Femur (tissue), 1 donor: ENCODE results near the gene CHRM1.
"Not testable (repeated sequence)": the region's sequence is repeated elsewhere in the genome, so short reads cannot be mapped to it uniquely, and the experiment has no call there.

ENCODE experiments used
- DNase-seq: peaks from one replicate; pipeline ENCODE4 v3.0.0-alpha.2; 2017

Gene CHRM1

GRCh38 chr11:62921201-62921572 lies at the start of gene CHRM1:
Gene CHRM1 (minus strand): TSS chr11:62921363. CDS start chr11:62911100, 10,263 bp downstream.
- DNase-seq, result no peak

- DNase-seq, result no peak
These were observed 44.4 kb upstream of the CHRM1 start for GRCh38 chr11:62965574-62965973.

GRCh38 chr11:62962391-62962790 lies 41.2 kb upstream of the CHRM1 start:
- no peak for DNase-seq

GRCh38 chr11:62961017-62961570 lies 39.9 kb upstream of the CHRM1 start:
- no peak for DNase-seq

GRCh38 chr11:62959422-62959980 lies 38.3 kb upstream of the CHRM1 start:
- DNase-seq, result no peak

- DNase-seq, result peak; percentile 82
These were observed 37.6 kb upstream of the CHRM1 start for GRCh38 chr11:62958547-62959421.

GRCh38 chr11:62957147-62957546 lies 36.0 kb upstream of the CHRM1 start:
- DNase-seq, result no peak

GRCh38 chr11:62954478-62954877 lies 33.3 kb upstream of the CHRM1 start:
- DNase-seq, result no peak

GRCh38 chr11:62953811-62954210 lies 32.6 kb upstream of the CHRM1 start:
- no peak for DNase-seq

GRCh38 chr11:62948765-62949320 lies 27.7 kb upstream of the CHRM1 start:
- DNase-seq, result no peak

GRCh38 chr11:62945538-62945937 lies 24.4 kb upstream of the CHRM1 start:
- not testable (repeated sequence) for DNase-seq

- DNase-seq, result not testable (repeated sequence)
These were observed 16.4 kb upstream of the CHRM1 start for GRCh38 chr11:62937528-62937927.

GRCh38 chr11:62934496-62934785 lies 13.3 kb upstream of the CHRM1 start:
- no peak for DNase-seq

- DNase-seq, result no peak
These were observed 12.8 kb upstream of the CHRM1 start for GRCh38 chr11:62933750-62934495.

GRCh38 chr11:62933285-62933684 lies 12.1 kb upstream of the CHRM1 start:
- no peak for DNase-seq

GRCh38 chr11:62931499-62932278 lies 10.5 kb upstream of the CHRM1 start:
- no peak for DNase-seq

GRCh38 chr11:62930666-62931065 lies 9.5 kb upstream of the CHRM1 start:
- DNase-seq, result no peak

- DNase-seq, result no peak
These were observed 9.0 kb upstream of the CHRM1 start for GRCh38 chr11:62930157-62930556.

- DNase-seq, result no peak
These were observed 6.8 kb upstream of the CHRM1 start for GRCh38 chr11:62928011-62928410.

- DNase-seq, result no peak
These were observed 5.7 kb upstream of the CHRM1 start for GRCh38 chr11:62926680-62927455.
